Measurements from ENCODE around the gene SCN5A.

GRCh38 chr3:38618343-38618742, 31.1 kb downstream of the SCN5A start:
- TF ChIP-seq, protein P1, sequence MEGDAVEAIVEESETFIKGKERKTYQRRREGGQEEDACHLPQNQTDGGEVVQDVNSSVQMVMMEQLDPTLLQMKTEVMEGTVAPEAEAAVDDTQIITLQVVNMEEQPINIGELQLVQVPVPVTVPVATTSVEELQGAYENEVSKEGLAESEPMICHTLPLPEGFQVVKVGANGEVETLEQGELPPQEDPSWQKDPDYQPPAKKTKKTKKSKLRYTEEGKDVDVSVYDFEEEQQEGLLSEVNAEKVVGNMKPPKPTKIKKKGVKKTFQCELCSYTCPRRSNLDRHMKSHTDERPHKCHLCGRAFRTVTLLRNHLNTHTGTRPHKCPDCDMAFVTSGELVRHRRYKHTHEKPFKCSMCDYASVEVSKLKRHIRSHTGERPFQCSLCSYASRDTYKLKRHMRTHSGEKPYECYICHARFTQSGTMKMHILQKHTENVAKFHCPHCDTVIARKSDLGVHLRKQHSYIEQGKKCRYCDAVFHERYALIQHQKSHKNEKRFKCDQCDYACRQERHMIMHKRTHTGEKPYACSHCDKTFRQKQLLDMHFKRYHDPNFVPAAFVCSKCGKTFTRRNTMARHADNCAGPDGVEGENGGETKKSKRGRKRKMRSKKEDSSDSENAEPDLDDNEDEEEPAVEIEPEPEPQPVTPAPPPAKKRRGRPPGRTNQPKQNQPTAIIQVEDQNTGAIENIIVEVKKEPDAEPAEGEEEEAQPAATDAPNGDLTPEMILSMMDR (conservative IDR thresholded peaks at IDR 0.05; ENCODE audit: low read depth in 2 of 2), result no peak
- no peak for TF ChIP-seq POLR2AphosphoS5 (IDR thresholded peaks at IDR 0.05; ENCODE audit: low read depth)
- no peak for TF ChIP-seq JUNB (IDR thresholded peaks at IDR 0.05; ENCODE audit: unreplicated experiment)
- TF ChIP-seq EZH2phosphoT487 (IDR thresholded peaks at IDR 0.05; ENCODE audit: unreplicated experiment), result no peak
- TF ChIP-seq CREB1 (CRISPR knock-in tag; IDR thresholded peaks at IDR 0.05; ENCODE audit: low read depth), result no peak
- TF ChIP-seq REST (IDR thresholded peaks at IDR 0.05; ENCODE audit: unreplicated experiment), result no peak
- TF ChIP-seq EZH2 (IDR thresholded peaks at IDR 0.05; ENCODE audit: low read depth, unreplicated experiment), result no peak
- TF ChIP-seq, protein P2, sequence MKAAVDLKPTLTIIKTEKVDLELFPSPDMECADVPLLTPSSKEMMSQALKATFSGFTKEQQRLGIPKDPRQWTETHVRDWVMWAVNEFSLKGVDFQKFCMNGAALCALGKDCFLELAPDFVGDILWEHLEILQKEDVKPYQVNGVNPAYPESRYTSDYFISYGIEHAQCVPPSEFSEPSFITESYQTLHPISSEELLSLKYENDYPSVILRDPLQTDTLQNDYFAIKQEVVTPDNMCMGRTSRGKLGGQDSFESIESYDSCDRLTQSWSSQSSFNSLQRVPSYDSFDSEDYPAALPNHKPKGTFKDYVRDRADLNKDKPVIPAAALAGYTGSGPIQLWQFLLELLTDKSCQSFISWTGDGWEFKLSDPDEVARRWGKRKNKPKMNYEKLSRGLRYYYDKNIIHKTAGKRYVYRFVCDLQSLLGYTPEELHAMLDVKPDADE (IDR thresholded peaks at IDR 0.05), result no peak
- TF ChIP-seq STAT1 (IDR thresholded peaks at IDR 0.05; ENCODE audit: unreplicated experiment), result no peak
- no peak for TF ChIP-seq NANOG (IDR thresholded peaks at IDR 0.05; ENCODE audit: borderline replicate concordance)
- no peak for TF ChIP-seq ZNF114 (CRISPR knock-in tag; IDR thresholded peaks at IDR 0.05)
- no peak for TF ChIP-seq ZNF331 (CRISPR knock-in tag; IDR thresholded peaks at IDR 0.05; ENCODE audit: low read depth)
